ENCODE results near the gene SUCLG2. TPM values are rescaled to one million over a fixed set of nuclear protein-coding genes. Genes with fewer than 3 reads are reported as not detected.

SUCLG2 gene
- total RNA-seq, 4 donors from 2014 or later: 54.4 to 81.4 (median 59.6) TPM

DNA sequence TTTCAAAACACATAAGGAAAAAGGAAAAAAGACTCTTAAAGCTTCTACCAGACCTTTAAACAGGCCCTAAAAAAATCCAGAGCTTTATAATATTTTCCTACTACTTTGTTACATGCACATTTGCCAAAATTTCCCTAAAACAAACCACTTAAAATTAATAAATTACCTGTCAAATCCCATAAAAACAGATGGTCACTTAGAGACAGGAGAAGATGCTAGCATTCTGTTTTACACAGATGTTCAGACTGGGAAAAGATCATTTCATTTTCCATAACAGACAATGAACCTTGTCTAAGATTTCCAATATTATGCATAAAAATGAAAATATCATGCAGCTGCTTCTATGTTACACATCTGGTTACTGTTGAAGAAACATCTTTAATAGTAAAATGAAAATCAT is 66.6 kb downstream of the SUCLG2 start:
- TF ChIP-seq, protein P1, sequence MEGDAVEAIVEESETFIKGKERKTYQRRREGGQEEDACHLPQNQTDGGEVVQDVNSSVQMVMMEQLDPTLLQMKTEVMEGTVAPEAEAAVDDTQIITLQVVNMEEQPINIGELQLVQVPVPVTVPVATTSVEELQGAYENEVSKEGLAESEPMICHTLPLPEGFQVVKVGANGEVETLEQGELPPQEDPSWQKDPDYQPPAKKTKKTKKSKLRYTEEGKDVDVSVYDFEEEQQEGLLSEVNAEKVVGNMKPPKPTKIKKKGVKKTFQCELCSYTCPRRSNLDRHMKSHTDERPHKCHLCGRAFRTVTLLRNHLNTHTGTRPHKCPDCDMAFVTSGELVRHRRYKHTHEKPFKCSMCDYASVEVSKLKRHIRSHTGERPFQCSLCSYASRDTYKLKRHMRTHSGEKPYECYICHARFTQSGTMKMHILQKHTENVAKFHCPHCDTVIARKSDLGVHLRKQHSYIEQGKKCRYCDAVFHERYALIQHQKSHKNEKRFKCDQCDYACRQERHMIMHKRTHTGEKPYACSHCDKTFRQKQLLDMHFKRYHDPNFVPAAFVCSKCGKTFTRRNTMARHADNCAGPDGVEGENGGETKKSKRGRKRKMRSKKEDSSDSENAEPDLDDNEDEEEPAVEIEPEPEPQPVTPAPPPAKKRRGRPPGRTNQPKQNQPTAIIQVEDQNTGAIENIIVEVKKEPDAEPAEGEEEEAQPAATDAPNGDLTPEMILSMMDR (IDR thresholded peaks at IDR 0.05; ENCODE audit: low read depth): no peak

GRCh38 chr3:67587301-67587700 is 67.1 kb downstream of the SUCLG2 start:
- TF ChIP-seq, protein P1 (IDR thresholded peaks at IDR 0.05; ENCODE audit: low read depth): no peak

- TF ChIP-seq, protein P1 (IDR thresholded peaks at IDR 0.05; ENCODE audit: low read depth): no peak
These were observed 73.9 kb downstream of the SUCLG2 start for GRCh38 chr3:67580430-67581000.

DNA sequence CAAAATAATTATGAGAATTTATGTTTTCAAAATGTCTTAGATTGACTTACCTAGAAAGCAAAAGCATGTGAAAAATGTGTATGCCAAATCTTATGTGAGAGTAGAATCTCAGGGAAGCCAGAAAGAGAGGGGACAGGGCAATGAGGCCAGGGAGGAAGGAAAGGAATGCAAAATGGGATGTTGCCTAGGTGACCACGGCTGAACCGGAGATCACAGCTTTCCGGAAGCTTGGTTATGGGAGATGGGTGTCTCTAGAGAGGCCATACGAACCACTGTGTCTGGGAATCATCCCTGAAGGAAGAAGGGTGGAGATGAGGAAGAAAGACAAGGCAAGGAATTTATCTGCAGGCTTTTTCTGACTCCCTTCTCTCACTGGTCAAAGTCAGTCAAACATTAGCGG is 76.0 kb downstream of the SUCLG2 start:
- TF ChIP-seq, protein P1 (IDR thresholded peaks at IDR 0.05; ENCODE audit: low read depth): no peak

DNA sequence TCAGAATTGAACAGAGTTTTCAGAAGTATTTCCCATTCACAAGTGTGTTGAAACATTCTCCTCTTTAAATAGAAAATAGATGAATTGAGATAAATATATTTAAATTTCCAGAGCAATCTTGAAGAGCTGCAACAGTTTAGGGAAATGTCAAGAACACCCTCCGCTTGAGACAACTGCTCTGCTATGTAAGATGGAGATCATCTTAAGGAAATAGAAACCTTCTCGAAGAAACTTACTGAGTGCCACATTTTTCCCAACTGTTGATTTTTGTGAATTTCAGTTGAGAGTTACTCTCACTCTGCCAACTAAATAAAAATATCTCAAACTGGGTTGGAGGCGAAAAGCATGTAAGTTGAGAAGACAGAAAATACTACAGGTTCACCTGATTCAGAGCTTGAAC is 78.0 kb downstream of the SUCLG2 start:
- TF ChIP-seq, protein P1 (IDR thresholded peaks at IDR 0.05; ENCODE audit: low read depth): no peak

- TF ChIP-seq, protein P1 (IDR thresholded peaks at IDR 0.05; ENCODE audit: low read depth): no peak
These were observed 85.1 kb downstream of the SUCLG2 start for GRCh38 chr3:67569324-67569723.

GRCh38 chr3:67567893-67568292 is 86.5 kb downstream of the SUCLG2 start:
- TF ChIP-seq, protein P1 (IDR thresholded peaks at IDR 0.05; ENCODE audit: low read depth): no peak
